Ureter (tissue), 1 donor: ENCODE data around the gene MSI2. TPM values are rescaled to one million over a fixed set of nuclear protein-coding genes. Genes with fewer than 3 reads are reported as not detected.

ENCODE experiments used
- DNase-seq: peaks from one replicate; pipeline ENCODE4 v3.0.0-alpha.2; 2020; ENCODE audit warnings: low spot score
- total RNA-seq: library from RNA; stranded (reverse); gene quantifications from one replicate; pipeline ENCODE4 v1.2.4, GENCODE V29; 2023
- donor health status: DM: yes; HTN: yes; CAD: no.

The MSI2 gene
- total RNA-seq, 1 donor from 2014 or later = 230 TPM

GRCh38 chr17:57574040-57574513, 317.8 kb downstream of the MSI2 start:
- no peak for DNase-seq

- no peak for DNase-seq
Measured at GRCh38 chr17:57576744-57577143, 320.4 kb downstream of the MSI2 start.

- peak; percentile 54 for DNase-seq
Measured at GRCh38 chr17:57577751-57578607, 321.7 kb downstream of the MSI2 start.

GRCh38 chr17:57578608-57579225, 322.4 kb downstream of the MSI2 start:
- no peak for DNase-seq

- DNase-seq = no peak
Measured at GRCh38 chr17:57579245-57579644, 322.9 kb downstream of the MSI2 start.

GRCh38 chr17:57580055-57580739, 323.9 kb downstream of the MSI2 start:
- DNase-seq = no peak

GRCh38 chr17:57582881-57583756, 326.8 kb downstream of the MSI2 start:
- no peak for DNase-seq

- no peak for DNase-seq
Measured at GRCh38 chr17:57584050-57584551, 327.8 kb downstream of the MSI2 start.

GRCh38 chr17:57585341-57586195, 329.2 kb downstream of the MSI2 start:
- DNase-seq = no peak

- no peak for DNase-seq
Measured at GRCh38 chr17:57586196-57586740, 329.9 kb downstream of the MSI2 start.

- no peak for DNase-seq
Measured at GRCh38 chr17:57586742-57587141, 330.4 kb downstream of the MSI2 start.

GRCh38 chr17:57587193-57587969, 331.1 kb downstream of the MSI2 start:
- no peak for DNase-seq

GRCh38 chr17:57588086-57588485, 331.8 kb downstream of the MSI2 start:
- no peak for DNase-seq

GRCh38 chr17:57589151-57590034, 333.1 kb downstream of the MSI2 start:
- no peak for DNase-seq

GRCh38 chr17:57593739-57594462, 337.6 kb downstream of the MSI2 start:
- DNase-seq = no peak

- no peak for DNase-seq
Measured at GRCh38 chr17:57594767-57595166, 338.4 kb downstream of the MSI2 start.

GRCh38 chr17:57595426-57595825, 339.1 kb downstream of the MSI2 start:
- no peak for DNase-seq
